GM13976 (cell line): ENCODE measurements around the gene NCMAP.

Source experiments
- DNase-seq: peaks from one replicate; pipeline ENCODE4 v3.0.0; 2012; ENCODE audit warnings: low spot score
- CTCF ChIP-seq: IDR thresholded peaks from 2 replicates; pipeline ENCODE4 v1.5.1; 2012; ENCODE audit warnings: borderline replicate concordance, mild to moderate bottlenecking; ENCODE audit not compliant: insufficient read depth; ENCODE audit errors: extremely low read depth, missing control alignments, control extremely low read depth
- in situ Hi-C: fragments of 300-500 bp; cut with MboI; formaldehyde crosslinking; loops from one replicate; pipeline ENCODE4 v1.12.0; 2022; ENCODE audit warnings: low sequenced_read_pairs, mixed read lengths, inconsistent platforms; ENCODE audit not compliant: unreplicated experiment

The NCMAP gene

DNA sequence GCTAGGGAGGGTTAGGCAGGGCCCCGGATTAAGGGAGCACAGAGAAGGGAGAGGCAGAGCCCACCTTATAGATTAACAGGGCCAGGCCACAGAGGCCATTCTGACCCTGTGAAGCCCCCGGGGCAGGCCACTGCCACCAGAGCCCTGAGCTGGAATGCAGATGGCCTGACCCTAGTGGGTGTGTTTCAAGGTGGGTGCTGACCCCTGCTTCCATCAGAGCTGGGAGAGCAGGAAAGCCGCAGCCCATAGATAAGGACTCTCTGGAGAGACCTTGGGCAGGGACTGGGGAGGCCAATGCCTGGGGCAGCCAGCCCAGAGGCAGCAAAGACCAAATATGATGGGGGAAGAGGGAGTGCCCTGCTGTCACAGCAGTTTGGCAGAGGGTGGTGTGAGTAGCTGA is 35.9 kb downstream of the NCMAP start:
- no peak for DNase-seq
- no peak for TF ChIP-seq CTCF
- in situ Hi-C loops = no loop called here

- in situ Hi-C loops = no loop called here
- DNase-seq = no peak
- no peak for TF ChIP-seq CTCF
Observed at GRCh38 chr1:24594328-24594598, 38.4 kb downstream of the NCMAP start.

DNA sequence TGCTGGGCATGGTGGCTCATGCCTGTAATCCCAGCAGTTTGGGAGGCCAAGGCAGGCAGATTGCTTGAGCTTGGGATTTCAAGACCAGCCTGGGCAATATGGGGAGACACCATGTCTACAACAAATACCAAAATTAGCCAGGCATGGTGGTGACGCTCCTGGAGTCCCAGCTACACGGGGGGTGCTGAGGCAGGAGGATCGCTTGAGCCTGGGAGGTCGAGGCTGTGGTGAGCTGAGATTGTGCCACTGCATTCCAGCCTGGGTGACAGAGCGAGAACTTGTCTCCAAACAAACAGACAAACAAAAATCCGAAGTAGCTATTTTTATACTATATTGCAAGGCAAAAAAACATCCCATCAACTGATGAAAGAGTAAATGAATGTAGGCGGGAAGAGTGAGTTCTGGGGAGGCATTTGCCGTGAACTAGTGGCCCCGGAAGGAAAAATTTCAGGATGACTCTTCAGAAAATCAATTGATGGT is 40.6 kb downstream of the NCMAP start:
- TF ChIP-seq CTCF = no peak
- DNase-seq = no peak
- in situ Hi-C loops = no loop called here

DNA sequence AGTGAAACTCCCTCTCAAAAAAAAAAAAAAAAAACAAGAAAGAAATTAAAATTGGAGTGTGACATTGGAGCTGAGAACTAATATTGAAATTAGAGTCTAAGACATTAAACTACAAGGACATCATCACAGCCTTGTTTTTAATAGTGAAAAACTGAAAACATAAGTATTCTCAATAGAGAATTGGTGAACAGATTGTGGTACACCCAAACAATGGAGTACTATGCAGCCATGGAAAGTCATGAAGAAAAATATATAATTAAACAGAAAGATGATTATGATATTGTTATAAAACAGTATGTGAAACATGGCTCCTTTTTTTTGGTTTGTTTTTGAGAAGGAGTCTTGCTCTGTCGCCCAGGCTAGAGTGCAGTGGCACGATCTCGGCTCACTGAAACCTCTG is 43.4 kb downstream of the NCMAP start:
- TF ChIP-seq CTCF = no peak
- no peak for DNase-seq
- in situ Hi-C loops = no loop called here

DNA sequence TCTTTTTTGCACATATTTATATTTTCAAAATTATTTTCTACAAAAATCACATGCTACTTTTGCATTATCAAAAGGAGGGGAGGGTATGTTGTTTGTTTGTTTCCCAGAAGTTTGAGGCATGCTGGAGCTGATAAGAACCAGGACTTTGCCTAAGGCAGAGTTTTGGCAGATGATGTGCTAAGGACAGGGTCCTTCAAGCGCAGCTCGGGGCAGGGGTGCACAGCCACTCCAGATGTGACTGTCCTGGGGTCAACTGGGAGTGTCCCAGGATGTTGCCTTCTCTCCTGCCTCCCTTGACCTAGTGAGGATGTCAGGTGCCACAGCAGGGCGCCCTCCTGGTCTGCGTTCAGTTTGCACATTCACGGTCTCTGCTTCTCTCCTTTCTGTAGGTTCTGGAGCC is 44.7 kb downstream of the NCMAP start:
- TF ChIP-seq CTCF = no peak
- in situ Hi-C loops = no loop called here

GRCh38 chr1:24605534-24606295 is 49.8 kb downstream of the NCMAP start:
- no peak for DNase-seq
- in situ Hi-C loops = no loop called here
- TF ChIP-seq CTCF = no peak

More for the DNA sequence above, 44.7 kb downstream of the NCMAP start:
- DNase-seq = no peak
